GM21529 (cell line): ENCODE data around the gene PPIB.
"Not testable (repeated sequence)": the region's sequence is repeated elsewhere in the genome, so short reads cannot be mapped to it uniquely, and the experiment has no call there.

ENCODE experiments used
- ATAC-seq: cut with Tn5 transposase; IDR thresholded peaks from one replicate; pipeline ENCODE4 v1.9.1; 2021; ENCODE audit not compliant: unreplicated experiment

The PPIB gene

DNA sequence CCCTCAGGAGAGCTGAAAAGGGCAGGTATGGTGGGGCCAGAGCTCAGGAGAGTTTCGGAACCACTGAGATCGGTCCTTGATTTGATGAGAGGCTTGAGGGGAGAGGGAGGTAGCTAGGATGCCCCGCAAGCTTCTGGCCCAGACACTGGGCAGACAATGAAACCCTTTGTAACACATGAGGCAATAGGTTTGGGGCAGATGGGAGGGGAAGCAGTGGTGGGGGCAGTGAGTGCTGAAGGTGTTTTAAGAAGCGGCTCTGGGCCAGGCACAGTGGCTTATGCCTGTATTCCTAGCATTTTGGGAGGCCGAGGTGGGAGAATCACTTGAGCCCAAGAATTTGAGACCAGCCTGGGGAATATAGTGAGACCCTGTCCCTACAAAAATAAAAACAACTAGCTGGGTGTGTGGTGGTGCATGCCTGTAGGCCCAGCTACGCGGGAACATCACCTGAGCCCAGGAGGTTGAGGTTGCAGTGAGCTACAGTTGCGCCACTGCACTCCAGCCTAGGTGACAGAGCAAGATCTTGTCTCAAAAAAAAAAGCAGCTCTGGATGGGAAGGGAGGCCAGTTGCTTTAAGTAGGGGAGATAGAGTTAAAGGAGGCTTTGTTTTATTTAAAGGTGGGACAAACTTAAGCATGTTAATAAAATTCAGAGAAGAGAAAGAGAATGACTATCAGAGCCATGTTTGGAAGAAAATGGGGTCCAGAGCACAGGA, 20.9 kb downstream of the PPIB start:
- ATAC-seq: no peak

GRCh38 chr15:64138331-64138941, 24.4 kb downstream of the PPIB start:
- ATAC-seq: no peak

GRCh38 chr15:64137226-64137833, 25.5 kb downstream of the PPIB start:
- no peak for ATAC-seq

DNA sequence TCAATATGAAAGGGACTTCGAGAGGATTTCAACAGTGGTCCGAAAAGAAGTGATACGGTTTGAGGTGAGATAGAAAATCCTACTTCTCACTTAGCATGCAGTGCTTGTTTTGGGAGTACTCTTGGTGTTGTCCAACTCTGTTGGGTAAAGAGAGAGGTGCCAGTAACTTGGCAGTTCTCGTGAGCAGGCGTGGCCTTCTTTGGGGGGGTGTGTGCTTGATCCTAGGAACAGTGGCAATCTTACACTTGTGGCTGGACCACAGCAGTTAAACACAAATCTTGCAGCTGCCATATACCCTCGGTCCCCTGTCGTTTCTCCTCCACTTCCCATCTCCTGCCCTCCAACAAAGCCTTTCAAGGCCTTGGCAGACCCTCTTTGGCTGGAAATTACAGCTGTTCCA, 26.5 kb downstream of the PPIB start:
- no peak for ATAC-seq

DNA sequence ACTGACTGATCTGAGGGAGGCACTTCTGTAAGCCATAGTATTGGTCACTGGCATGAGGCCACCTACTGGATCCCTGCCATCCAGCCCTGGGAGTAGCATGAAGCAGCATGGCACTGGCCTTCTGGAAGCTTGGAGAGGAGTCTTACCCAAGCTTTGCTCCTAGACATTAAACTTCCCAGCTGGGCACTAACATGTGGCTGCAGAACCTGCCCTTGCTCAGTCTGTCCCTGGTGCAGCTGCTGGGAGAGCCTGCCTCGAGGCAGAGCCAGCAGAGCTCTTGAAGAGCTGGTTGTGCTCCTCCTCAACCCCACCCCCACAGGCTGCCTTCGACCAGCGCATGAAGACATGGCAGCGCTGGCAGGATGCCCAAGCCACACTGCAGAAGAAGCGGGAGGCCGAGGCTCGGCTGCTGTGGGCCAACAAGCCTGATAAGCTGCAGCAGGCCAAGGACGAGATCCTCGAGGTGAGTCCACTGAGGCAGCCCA, 28.4 kb downstream of the PPIB start:
- ATAC-seq: no peak

DNA sequence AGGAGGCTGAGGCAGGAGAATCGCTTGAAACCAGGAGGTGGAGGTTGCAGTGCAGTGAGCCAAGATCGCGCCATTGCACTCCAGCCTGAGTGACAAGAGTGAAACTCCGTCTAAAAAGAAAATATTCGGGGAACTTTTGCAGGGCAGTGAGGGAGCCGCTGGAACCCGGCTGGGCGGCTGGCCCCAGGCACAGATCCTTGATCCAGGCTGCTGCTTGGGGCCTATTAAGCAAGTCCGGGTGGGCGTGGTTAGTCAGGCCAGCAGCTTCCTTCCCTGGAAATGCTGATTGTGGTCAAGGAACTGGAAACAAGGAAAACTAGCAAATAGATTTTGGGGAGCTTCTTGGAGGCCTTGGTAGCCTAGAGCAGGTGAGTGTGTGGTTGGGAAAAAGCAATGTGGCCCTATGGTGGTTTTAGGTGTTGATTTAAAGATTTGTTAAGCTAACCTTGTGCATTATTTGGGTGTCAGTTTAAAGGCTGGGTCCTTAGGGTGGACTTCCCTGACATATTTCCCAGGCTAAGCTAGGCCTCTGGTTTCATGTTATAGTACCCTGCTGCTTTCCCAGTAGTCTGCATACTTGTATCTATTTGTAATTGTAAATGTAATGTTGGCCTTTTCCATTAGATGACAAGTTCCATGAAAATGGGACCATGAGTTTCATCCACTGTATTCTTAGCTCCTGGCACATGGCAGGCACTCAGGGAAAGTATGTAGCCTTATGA, 29.0 kb downstream of the PPIB start:
- ATAC-seq: no peak

- no peak for ATAC-seq
These were observed 30.6 kb downstream of the PPIB start for GRCh38 chr15:64132217-64132616.

DNA sequence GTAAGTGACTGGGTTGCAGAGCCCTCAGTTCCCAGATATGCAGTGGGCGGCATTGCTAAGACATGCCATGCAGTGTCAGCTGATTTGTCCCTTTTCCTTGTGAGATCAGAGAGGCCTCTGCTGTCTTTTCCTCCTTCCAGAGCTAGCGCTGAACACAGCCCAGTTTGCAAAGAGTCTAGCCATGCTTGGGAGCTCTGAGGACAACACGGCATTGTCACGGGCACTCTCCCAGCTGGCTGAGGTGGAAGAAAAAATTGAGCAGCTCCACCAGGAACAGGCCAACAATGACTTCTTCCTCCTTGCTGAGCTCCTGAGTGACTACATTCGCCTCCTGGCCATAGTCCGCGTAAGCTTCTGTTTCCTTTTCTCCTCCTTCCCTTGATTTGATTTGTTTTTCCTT, 31.3 kb downstream of the PPIB start:
- ATAC-seq: no peak

- no peak for ATAC-seq
These were observed 32.7 kb downstream of the PPIB start for GRCh38 chr15:64130159-64130558.

- ATAC-seq: no peak
These were observed 35.1 kb downstream of the PPIB start for GRCh38 chr15:64127521-64128270.

GRCh38 chr15:64125978-64126377, 36.8 kb downstream of the PPIB start:
- ATAC-seq: no peak

DNA sequence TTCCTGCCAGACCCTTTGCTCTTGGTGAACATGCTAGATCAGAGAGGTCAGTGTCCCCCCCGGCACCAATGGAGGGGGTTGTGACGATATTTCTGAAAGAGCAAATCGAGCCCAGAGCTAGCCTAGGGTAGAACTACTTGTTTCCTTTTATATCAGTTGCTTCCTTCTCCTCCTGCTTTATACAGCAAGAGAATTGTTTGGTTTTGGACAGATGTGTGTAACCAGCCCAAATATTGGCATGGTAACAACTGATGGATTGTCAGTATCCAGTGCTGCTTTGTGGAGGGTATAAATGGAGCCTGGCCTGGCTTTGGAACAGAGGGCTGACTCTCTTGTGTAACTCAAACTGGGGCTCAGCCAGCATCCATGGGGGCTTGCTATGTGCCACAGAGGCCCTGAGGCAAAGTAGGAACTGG, 39.9 kb downstream of the PPIB start:
- ATAC-seq: no peak

DNA sequence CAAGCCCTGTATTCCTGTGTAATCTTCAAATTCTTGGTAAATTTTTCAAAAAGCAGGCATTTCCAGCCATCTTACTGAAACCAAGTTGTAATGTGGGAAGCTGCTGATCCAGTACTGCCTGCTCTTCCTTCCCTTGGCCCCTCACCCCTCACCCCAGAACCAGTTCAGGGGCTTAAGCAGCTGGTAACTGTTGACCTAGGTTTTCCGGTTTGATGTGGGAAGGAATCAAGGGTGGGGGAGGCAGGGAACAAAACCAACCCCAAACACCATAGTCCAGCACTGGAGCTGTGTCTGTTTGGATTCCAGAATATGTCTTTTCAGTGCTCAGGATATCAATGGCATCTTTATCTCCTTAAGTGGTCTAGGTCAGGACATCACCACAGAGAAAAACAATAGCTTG, 40.4 kb downstream of the PPIB start:
- no peak for ATAC-seq

DNA sequence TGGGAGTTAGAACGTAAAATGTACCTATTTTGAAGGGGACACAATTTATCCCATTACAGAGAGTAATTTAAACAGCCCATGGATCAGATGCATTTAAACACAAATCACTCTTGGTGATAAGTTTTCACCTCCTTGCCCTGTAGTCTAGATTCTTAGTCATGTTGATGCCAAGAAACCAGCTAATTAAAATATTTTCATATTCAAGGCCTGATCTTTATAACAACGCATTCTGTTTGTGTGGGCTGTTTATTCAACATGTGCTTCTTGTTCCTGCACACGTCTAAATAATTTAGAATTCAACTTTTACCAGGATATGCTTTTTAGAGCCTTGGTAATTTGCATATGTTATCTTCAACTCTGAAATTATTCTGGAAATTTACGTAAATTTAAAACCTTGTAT, 41.2 kb downstream of the PPIB start:
- ATAC-seq: no peak

- not testable (repeated sequence) for ATAC-seq
These were observed 42.5 kb downstream of the PPIB start for GRCh38 chr15:64120322-64120721.

DNA sequence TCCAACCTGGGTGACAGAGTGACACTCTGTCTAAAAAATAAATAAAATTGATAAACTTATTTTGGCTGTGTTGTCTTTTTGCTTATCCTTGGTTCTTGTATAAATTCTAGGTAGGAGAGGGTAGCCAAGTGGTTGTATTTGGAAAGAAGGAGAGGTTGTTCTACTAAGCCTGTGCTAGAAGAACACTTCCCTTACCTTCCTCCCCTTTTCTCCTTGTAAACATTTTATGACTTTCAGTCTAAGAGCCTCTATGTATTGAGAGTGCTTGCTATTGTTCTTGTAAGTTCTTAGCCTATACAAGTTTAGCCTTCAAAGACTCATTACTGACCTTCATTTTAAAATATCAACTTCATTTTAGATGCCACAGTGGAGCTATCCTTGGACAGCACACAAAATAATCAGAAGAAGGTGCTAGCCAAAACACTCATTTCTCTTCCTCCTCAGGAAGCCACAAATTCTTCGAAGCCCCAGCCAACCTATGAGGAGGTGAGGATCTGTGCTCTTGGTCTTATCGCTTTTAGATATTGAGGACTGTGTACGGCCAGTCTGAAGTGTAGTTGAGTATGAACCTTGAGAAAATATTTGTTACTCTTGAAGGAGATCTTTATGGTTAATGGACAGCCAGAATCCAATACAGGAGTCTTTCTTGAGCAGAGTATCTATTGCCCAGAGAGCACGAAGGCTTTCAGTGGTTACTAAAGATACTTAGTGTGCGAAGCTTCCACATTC, 44.9 kb downstream of the PPIB start:
- no peak for ATAC-seq

GRCh38 chr15:64112904-64113303, 49.9 kb downstream of the PPIB start:
- no peak for ATAC-seq

DNA sequence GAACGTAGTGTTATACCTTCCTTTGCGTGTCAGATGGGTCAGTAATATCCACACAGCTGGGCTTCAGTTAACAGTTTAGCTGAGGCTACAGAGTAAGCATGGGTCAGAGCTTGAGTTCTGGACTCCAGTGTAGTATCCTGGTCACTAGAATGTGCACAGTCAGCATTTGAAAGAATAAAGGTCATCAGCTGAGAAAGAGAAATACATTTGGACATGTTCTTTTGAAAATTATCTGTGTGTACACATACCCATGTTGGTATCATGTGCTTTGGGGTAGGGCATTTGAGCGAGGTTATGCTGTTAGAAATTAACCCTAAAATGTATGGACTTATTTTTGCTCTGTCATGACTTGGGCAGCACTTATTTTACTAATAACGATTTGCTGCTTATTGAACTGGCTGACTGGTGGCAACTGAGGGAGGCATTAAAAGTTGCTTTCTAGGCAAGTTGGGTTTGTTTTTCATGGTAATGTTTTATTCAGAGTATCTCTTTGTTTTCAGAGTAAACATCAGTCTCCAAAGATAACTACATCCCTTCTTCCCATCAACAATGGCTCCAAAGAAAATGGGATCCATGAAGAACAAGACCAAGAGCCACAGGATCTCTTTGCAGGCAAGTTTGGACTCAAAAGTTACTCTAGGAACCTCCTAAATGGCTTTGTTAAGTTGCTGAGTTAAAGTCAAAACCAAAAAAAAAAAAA, 50.6 kb downstream of the PPIB start:
- no peak for ATAC-seq

- no peak for ATAC-seq
These were observed 51.2 kb downstream of the PPIB start for GRCh38 chr15:64111679-64112050.
